Left ventricle myocardium inferior (tissue), 1 donor: ENCODE results near the gene CAB39L. TPM values are rescaled to one million over a fixed set of nuclear protein-coding genes. Genes with fewer than 3 reads are reported as not detected.

Experiments
- DNase-seq: peaks from one replicate; pipeline ENCODE4 v3.0.0-alpha.2; 2020
- H3K27ac ChIP-seq: fragments of 200-600 bp; replicated peaks from 2 replicates; pipeline ENCODE4 v1.8.0; 2021
- H3K27me3 ChIP-seq: fragments of 200-600 bp; 2 replicates; pipeline ENCODE4 v1.8.0; 2021; ENCODE audit warnings: low read depth
- H3K36me3 ChIP-seq: fragments of 200-600 bp; 2 replicates; pipeline ENCODE4 v1.8.0; 2021
- H3K4me1 ChIP-seq: fragments of 200-600 bp; 2 replicates; pipeline ENCODE4 v1.8.0; 2021
- H3K4me3 ChIP-seq: fragments of 200-600 bp; 2 replicates; pipeline ENCODE4 v1.8.0; 2021; ENCODE audit warnings: mild to moderate bottlenecking, moderate library complexity
- H3K9me3 ChIP-seq: fragments of 200-600 bp; replicated peaks from 2 replicates; pipeline ENCODE4 v1.8.0; 2021
- intact Hi-C: fragments of 100-400 bp; cut with micrococcal nuclease; formaldehyde crosslinking; loops from one replicate; pipeline ENCODE4 v1.11.0; 2022
- total RNA-seq: library from RNA; stranded (reverse); fragmentation: NEBNext Ultra II Directional; extraction: Animal tissue kit (Norgen Biotek cat#: 25700); gene quantifications from one replicate; pipeline ENCODE4 v1.2.1, GENCODE V29; 2021
- TF ChIP-seq, protein P1 (sequence below): fragments of 200-600 bp; IDR thresholded peaks from 2 replicates; pipeline ENCODE4 v1.8.0; 2021; ENCODE audit warnings: antibody characterized with exemption, mild to moderate bottlenecking, borderline replicate concordance
- donor health status: DM: no; HTN: yes; CAD: no; lungs with severe emphysema.

The CAB39L gene
- total RNA-seq, 1 donor from 2014 or later: 23.4 TPM

DNA sequence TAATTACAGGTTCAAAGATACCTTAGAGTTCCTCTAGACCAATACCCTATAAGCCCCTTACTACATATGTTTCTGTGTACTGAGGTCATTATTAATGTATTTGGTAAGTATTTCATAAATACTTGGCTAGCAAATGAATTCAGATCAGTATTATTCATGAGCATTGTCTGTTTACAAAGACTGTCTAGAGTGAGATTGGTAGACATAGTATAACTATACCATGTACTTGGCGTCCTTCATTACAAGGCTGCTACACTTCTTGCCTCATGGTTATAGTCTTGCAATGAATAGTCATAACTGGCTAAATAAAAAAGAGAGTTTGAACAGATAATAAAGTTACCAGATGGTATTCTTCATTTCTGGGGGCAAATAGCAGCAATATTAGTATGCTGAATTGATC is 12.3 kb upstream of the CAB39L start:
- Histone ChIP-seq H3K36me3 (peaks cover 12% of the 10 kb centered on the region), H3K27me3 (no peaks in the 10 kb centered on the region), H3K4me3 (no peak overlapping the region), H3K27ac (no peak overlapping the region), H3K4me1 (peaks cover 4% of the 10 kb centered on the region), H3K9me3 (no peaks in the 10 kb centered on the region)
- intact Hi-C loops: no loop called here
- no peak for DNase-seq
- TF ChIP-seq, protein P1, sequence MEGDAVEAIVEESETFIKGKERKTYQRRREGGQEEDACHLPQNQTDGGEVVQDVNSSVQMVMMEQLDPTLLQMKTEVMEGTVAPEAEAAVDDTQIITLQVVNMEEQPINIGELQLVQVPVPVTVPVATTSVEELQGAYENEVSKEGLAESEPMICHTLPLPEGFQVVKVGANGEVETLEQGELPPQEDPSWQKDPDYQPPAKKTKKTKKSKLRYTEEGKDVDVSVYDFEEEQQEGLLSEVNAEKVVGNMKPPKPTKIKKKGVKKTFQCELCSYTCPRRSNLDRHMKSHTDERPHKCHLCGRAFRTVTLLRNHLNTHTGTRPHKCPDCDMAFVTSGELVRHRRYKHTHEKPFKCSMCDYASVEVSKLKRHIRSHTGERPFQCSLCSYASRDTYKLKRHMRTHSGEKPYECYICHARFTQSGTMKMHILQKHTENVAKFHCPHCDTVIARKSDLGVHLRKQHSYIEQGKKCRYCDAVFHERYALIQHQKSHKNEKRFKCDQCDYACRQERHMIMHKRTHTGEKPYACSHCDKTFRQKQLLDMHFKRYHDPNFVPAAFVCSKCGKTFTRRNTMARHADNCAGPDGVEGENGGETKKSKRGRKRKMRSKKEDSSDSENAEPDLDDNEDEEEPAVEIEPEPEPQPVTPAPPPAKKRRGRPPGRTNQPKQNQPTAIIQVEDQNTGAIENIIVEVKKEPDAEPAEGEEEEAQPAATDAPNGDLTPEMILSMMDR: no peak

GRCh38 chr13:49455007-49455398 is 11.1 kb upstream of the CAB39L start:
- peaks cover under 1% of the 10 kb centered on the region for H3K36me3 ChIP-seq
- TF ChIP-seq, protein P1: no peak
- no peaks in the 10 kb centered on the region for H3K9me3 ChIP-seq
- intact Hi-C loops: no loop called here
- peaks cover 8% of the 10 kb centered on the region for H3K4me1 ChIP-seq
- DNase-seq: no peak
- H3K27me3 ChIP-seq: no peaks in the 10 kb centered on the region
- no peak overlapping the region for H3K27ac ChIP-seq
- H3K4me3 ChIP-seq: no peak overlapping the region

DNA sequence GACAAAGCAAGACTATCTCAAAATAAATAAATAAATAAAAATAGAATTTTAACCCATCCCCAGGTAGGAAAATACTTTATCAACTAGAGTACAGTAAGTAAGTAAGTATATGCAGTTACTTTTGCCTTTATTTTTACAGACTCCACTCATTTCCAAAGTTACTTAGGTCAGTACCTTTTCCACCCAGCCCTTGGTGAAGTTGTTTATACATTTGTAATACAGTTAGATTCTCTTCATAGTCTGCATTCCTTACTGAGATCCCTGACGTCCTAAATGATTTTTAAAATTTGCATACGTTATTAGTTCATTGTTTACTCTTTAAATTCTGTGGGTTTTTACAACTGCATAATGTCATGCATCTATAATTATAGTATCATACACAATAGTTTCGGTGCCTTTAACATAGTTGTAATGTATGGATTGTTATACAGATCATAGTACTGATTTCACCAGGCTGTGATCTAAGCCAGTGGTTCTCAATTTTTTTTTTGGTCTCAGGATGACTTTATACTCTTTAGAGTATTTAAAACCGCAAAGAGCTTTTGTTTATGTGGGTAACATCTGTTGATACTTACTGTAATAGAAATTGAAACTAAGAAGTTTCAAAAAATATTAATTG is 10.6 kb upstream of the CAB39L start:
- DNase-seq: no peak
- TF ChIP-seq, protein P1: no peak
- H3K4me1 ChIP-seq: peaks cover 8% of the 10 kb centered on the region
- H3K27me3 ChIP-seq: no peaks in the 10 kb centered on the region
- no peaks in the 10 kb centered on the region for H3K36me3 ChIP-seq
- no peaks in the 10 kb centered on the region for H3K9me3 ChIP-seq
- H3K27ac ChIP-seq: no peak overlapping the region
- intact Hi-C loops: no loop called here
- no peak overlapping the region for H3K4me3 ChIP-seq

GRCh38 chr13:49453465-49453864 is 9.6 kb upstream of the CAB39L start:
- Histone ChIP-seq H3K4me1 (peaks cover 13% of the 10 kb centered on the region), H3K4me3 (no peak overlapping the region), H3K27me3 (no peaks in the 10 kb centered on the region), H3K27ac (no peak overlapping the region), H3K9me3 (no peaks in the 10 kb centered on the region), H3K36me3 (no peaks in the 10 kb centered on the region)
- TF ChIP-seq, protein P1: no peak
- DNase-seq: no peak
- intact Hi-C loops: no loop called here

DNA sequence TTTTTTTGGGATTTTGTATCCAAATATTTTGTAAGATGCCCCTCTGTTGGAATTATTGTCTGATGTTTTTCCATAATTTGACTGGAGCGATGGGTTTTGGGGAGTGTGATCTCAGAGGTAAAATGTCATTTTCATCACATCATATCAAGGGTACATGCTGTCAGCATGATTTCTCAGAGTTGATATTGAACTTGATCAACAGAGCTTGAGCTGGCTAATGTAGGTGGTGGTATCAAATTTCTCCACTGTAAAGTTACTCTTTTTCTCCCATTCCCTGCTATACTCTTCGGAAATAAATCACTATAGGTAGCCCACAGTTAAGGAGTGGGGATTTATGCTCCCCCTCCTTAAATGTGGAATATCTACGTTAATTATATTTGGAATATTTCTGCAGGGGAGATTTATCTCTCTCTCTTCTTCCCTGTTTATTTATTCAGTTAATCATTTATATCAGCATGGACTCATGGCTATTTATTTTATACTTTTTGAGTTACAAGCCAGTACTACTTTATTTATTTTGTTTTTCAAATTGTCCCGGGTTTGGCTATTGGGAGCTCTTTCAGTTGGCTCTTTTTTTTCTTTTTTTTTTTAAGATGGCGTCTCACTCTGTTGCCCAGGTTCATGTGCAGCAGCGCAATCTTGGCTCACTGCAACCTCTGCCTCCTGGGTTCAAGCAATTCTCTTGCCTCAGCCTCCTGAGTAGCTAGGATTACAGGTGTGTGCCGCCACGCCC is 9.0 kb upstream of the CAB39L start:
- intact Hi-C loops: no loop called here
- Histone ChIP-seq H3K27me3 (no peaks in the 10 kb centered on the region), H3K4me1 (peaks cover 18% of the 10 kb centered on the region), H3K4me3 (no peak overlapping the region), H3K27ac (no peak overlapping the region), H3K9me3 (no peaks in the 10 kb centered on the region), H3K36me3 (no peaks in the 10 kb centered on the region)
- TF ChIP-seq, protein P1: no peak
- DNase-seq: no peak
